DLD1 (cell line): ENCODE data around the gene PIK3R6.

Source experiments
- in situ Hi-C: cut with HindIII; loops from 2 replicates; pipeline ENCODE4 v1.10.0; 2017; ENCODE audit warnings: low sequenced_read_pairs

The PIK3R6 gene

GRCh38 chr17:8867361-8867981 lies at the start of gene PIK3R6:
Gene PIK3R6, minus strand, starts transcription at chr17:8867674. Its CDS starts 17,880 bp downstream, at chr17:8849794.
- in situ Hi-C loops = no loop called here

- in situ Hi-C loops = no loop called here
Observed at GRCh38 chr17:8916466-8916865, 49.0 kb upstream of the PIK3R6 start.

GRCh38 chr17:8914554-8914953 lies 47.1 kb upstream of the PIK3R6 start:
- in situ Hi-C loops = no loop called here

- in situ Hi-C loops = no loop called here
Observed at GRCh38 chr17:8913879-8914278, 46.4 kb upstream of the PIK3R6 start.

GRCh38 chr17:8913091-8913490 lies 45.6 kb upstream of the PIK3R6 start:
- in situ Hi-C loops = no loop called here

GRCh38 chr17:8912084-8912981 lies 44.9 kb upstream of the PIK3R6 start:
- in situ Hi-C loops = no loop called here

GRCh38 chr17:8910969-8911604 lies 43.6 kb upstream of the PIK3R6 start:
- in situ Hi-C loops = no loop called here

- in situ Hi-C loops = no loop called here
Observed at GRCh38 chr17:8909586-8910270, 42.3 kb upstream of the PIK3R6 start.

GRCh38 chr17:8905331-8905730 lies 37.9 kb upstream of the PIK3R6 start:
- in situ Hi-C loops = no loop called here

- in situ Hi-C loops = no loop called here
Observed at GRCh38 chr17:8904686-8905085, 37.2 kb upstream of the PIK3R6 start.

GRCh38 chr17:8904201-8904600 lies 36.7 kb upstream of the PIK3R6 start:
- in situ Hi-C loops = no loop called here

- in situ Hi-C loops = no loop called here
Observed at GRCh38 chr17:8900626-8901585, 33.4 kb upstream of the PIK3R6 start.

- in situ Hi-C loops = no loop called here
Observed at GRCh38 chr17:8900207-8900606, 32.7 kb upstream of the PIK3R6 start.

GRCh38 chr17:8898636-8899035 lies 31.2 kb upstream of the PIK3R6 start:
- in situ Hi-C loops = no loop called here

GRCh38 chr17:8898126-8898525 lies 30.7 kb upstream of the PIK3R6 start:
- in situ Hi-C loops = no loop called here

GRCh38 chr17:8896641-8897635 lies 29.5 kb upstream of the PIK3R6 start:
- in situ Hi-C loops = no loop called here

GRCh38 chr17:8896087-8896486 lies 28.6 kb upstream of the PIK3R6 start:
- in situ Hi-C loops = no loop called here

GRCh38 chr17:8894673-8895578 lies 27.5 kb upstream of the PIK3R6 start:
- in situ Hi-C loops = no loop called here
